ENCODE results near the gene UCN3.

The UCN3 gene

GRCh38 chr10:5354068-5354467 is 10.7 kb upstream of the UCN3 start:
- TF ChIP-seq GATA2 (IDR thresholded peaks at IDR 0.05; ENCODE audit: low read depth, low read length) (no peak), GATA3 (IDR thresholded peaks at IDR 0.05; ENCODE audit: low read depth, low read length) (no peak)

- no peak for TF ChIP-seq GATA2 (IDR thresholded peaks at IDR 0.05; ENCODE audit: low read depth, low read length)
- TF ChIP-seq GATA3 (IDR thresholded peaks at IDR 0.05; ENCODE audit: low read depth, low read length): no peak
Measured at GRCh38 chr10:5355594-5356301, 9.0 kb upstream of the UCN3 start.

GRCh38 chr10:5356302-5356763 is 8.4 kb upstream of the UCN3 start:
- TF ChIP-seq GATA3 (IDR thresholded peaks at IDR 0.05; ENCODE audit: low read depth, low read length) (no peak), GATA2 (IDR thresholded peaks at IDR 0.05; ENCODE audit: low read depth, low read length) (no peak)

GRCh38 chr10:5360318-5360915 is 4.3 kb upstream of the UCN3 start:
- no peak for TF ChIP-seq GATA2 (IDR thresholded peaks at IDR 0.05; ENCODE audit: low read depth, low read length)
- TF ChIP-seq GATA3 (IDR thresholded peaks at IDR 0.05; ENCODE audit: low read depth, low read length): no peak

GRCh38 chr10:5361966-5362365 is 2.8 kb upstream of the UCN3 start:
- TF ChIP-seq GATA2 (IDR thresholded peaks at IDR 0.05; ENCODE audit: low read depth, low read length) (no peak), GATA3 (IDR thresholded peaks at IDR 0.05; ENCODE audit: low read depth, low read length) (no peak)

GRCh38 chr10:5362873-5363272 is 1.9 kb upstream of the UCN3 start:
- TF ChIP-seq GATA3 (IDR thresholded peaks at IDR 0.05; ENCODE audit: low read depth, low read length) (no peak), GATA2 (IDR thresholded peaks at IDR 0.05; ENCODE audit: low read depth, low read length) (no peak)

GRCh38 chr10:5364374-5364773 is 392 bp upstream of the UCN3 start:
- no peak for TF ChIP-seq GATA3 (IDR thresholded peaks at IDR 0.05; ENCODE audit: low read depth, low read length)
- TF ChIP-seq GATA2 (IDR thresholded peaks at IDR 0.05; ENCODE audit: low read depth, low read length): no peak

GRCh38 chr10:5365928-5366327 is 1.2 kb downstream of the UCN3 start:
- TF ChIP-seq GATA2 (IDR thresholded peaks at IDR 0.05; ENCODE audit: low read depth, low read length) (no peak), GATA3 (IDR thresholded peaks at IDR 0.05; ENCODE audit: low read depth, low read length) (no peak)

- TF ChIP-seq GATA3 (IDR thresholded peaks at IDR 0.05; ENCODE audit: low read depth, low read length): no peak
- TF ChIP-seq GATA2 (IDR thresholded peaks at IDR 0.05; ENCODE audit: low read depth, low read length): no peak
Measured at GRCh38 chr10:5369362-5370158, 4.8 kb downstream of the UCN3 start.

- TF ChIP-seq GATA3 (IDR thresholded peaks at IDR 0.05; ENCODE audit: low read depth, low read length): no peak
- no peak for TF ChIP-seq GATA2 (IDR thresholded peaks at IDR 0.05; ENCODE audit: low read depth, low read length)
Measured at GRCh38 chr10:5370493-5371352, 6.0 kb downstream of the UCN3 start.

- TF ChIP-seq GATA2 (IDR thresholded peaks at IDR 0.05; ENCODE audit: low read depth, low read length): no peak
- no peak for TF ChIP-seq GATA3 (IDR thresholded peaks at IDR 0.05; ENCODE audit: low read depth, low read length)
Measured at GRCh38 chr10:5373307-5373706, 8.5 kb downstream of the UCN3 start.

- no peak for TF ChIP-seq GATA2 (IDR thresholded peaks at IDR 0.05; ENCODE audit: low read depth, low read length)
- TF ChIP-seq GATA3 (IDR thresholded peaks at IDR 0.05; ENCODE audit: low read depth, low read length): no peak
Measured at GRCh38 chr10:5373891-5374611, 9.3 kb downstream of the UCN3 start.

- TF ChIP-seq GATA2 (IDR thresholded peaks at IDR 0.05; ENCODE audit: low read depth, low read length) (no peak), GATA3 (IDR thresholded peaks at IDR 0.05; ENCODE audit: low read depth, low read length) (no peak)
Measured at GRCh38 chr10:5376450-5376849, 11.7 kb downstream of the UCN3 start.
